CD4-positive, alpha-beta memory T cell (primary cell): ENCODE results near the gene HRH3. TPM values are rescaled to one million over a fixed set of nuclear protein-coding genes. Genes with fewer than 3 reads are reported as not detected.

Source experiments
- CTCF ChIA-PET: fragments of 350-600 bp; sonication (Branson Sonifier 250); formaldehyde crosslinking; loops from one replicate; lab custom pipeline; 2021; ENCODE audit warnings: inconsistent platforms; ENCODE audit not compliant: partially characterized antibody; lab: Charles Lee
- POLR2A ChIA-PET: fragments of 350-600 bp; sonication (Branson Sonifier 250); formaldehyde crosslinking; loops from one replicate; lab custom pipeline; 2021; ENCODE audit not compliant: partially characterized antibody; lab: Charles Lee
- DNase-seq, 5 donors: peaks; one replicate each; pipeline versions ENCODE4 v3.0.0 to v3.0.0-alpha.2; 2020 to 2022; ENCODE audit warnings: mixed read lengths in 1 of 5
- H3K27ac ChIP-seq: one replicate; pipeline ENCODE4 v1.7.0; 2013; ENCODE audit warnings: low read depth, low read length
- H3K27me3 ChIP-seq: 2 replicates; pipeline ENCODE4 v1.7.0; 2013; ENCODE audit warnings: mild to moderate bottlenecking, low read length, moderate library complexity; ENCODE audit not compliant: insufficient read depth
- H3K36me3 ChIP-seq: 2 replicates; pipeline ENCODE4 v1.7.0; 2013; ENCODE audit warnings: mild to moderate bottlenecking, low read length, moderate library complexity; ENCODE audit not compliant: insufficient read depth
- H3K4me1 ChIP-seq: 2 replicates; pipeline ENCODE4 v1.7.0; 2013; ENCODE audit warnings: mild to moderate bottlenecking, low read length, moderate library complexity; ENCODE audit not compliant: insufficient read depth
- H3K4me3 ChIP-seq, 2 donors: one replicate each; pipeline ENCODE4 v1.7.0; 2013; ENCODE audit warnings: low read length in 2 of 2, mild to moderate bottlenecking in 1 of 2
- H3K9me3 ChIP-seq, 2 donors: one replicate each; pipeline ENCODE4 v1.7.0; 2013; ENCODE audit warnings: low read length in 2 of 2, control low read depth in 1 of 2; ENCODE audit not compliant: control insufficient read depth in 1 of 2
- H3K27ac Mint-ChIP-seq, 7 donors: one replicate each; pipeline ENCODE4 v1.8.0; 2020 to 2021; ENCODE audit warnings: mixed read lengths in 7 of 7, mild to moderate bottlenecking in 6 of 7, inconsistent platforms in 3 of 7, moderate library complexity in 3 of 7
- H3K27me3 Mint-ChIP-seq, 2 donors: one replicate each; pipeline ENCODE4 v1.8.0; 2020 to 2021; ENCODE audit warnings: mixed read lengths in 2 of 2
- H3K36me3 Mint-ChIP-seq, 2 donors: one replicate each; pipeline ENCODE4 v1.8.0; 2020 to 2021; ENCODE audit warnings: mixed read lengths in 2 of 2, inconsistent platforms in 1 of 2, mild to moderate bottlenecking in 1 of 2
- H3K4me1 Mint-ChIP-seq, 4 donors: one replicate each; pipeline ENCODE4 v1.8.0; 2020 to 2021; ENCODE audit warnings: mixed read lengths in 4 of 4, mild to moderate bottlenecking in 1 of 4
- H3K4me3 Mint-ChIP-seq, 8 donors: one replicate each; pipeline ENCODE4 v1.8.0; 2020 to 2021; ENCODE audit warnings: mixed read lengths in 8 of 8, mild to moderate bottlenecking in 7 of 8, moderate library complexity in 6 of 8, inconsistent platforms in 3 of 8
- H3K9me3 Mint-ChIP-seq, 8 donors: one replicate each; pipeline ENCODE4 v1.8.0; 2020 to 2021; ENCODE audit warnings: mixed read lengths in 8 of 8, mild to moderate bottlenecking in 5 of 8, inconsistent platforms in 3 of 8, moderate library complexity in 1 of 8
- intact Hi-C: fragments of 100-400 bp; cut with micrococcal nuclease; formaldehyde crosslinking; loops from one replicate; pipeline ENCODE4 v1.15.1; 2023
- polyA plus RNA-seq, 2 donors: library from polyadenylated mRNA; unstranded; fragments of 300-500 nt; fragmentation: Illumina TruSeq; gene quantifications; one replicate each; pipeline ENCODE4 v1.2.3, GENCODE V29; 2021
- total RNA-seq, 2 experiments: library from RNA; stranded (reverse); gene quantifications; one replicate each; pipeline ENCODE4 v1.2.3, GENCODE V29; 2021

Gene HRH3
- total and polyA plus RNA-seq, 4 experiments from 2014 or later = not detected

DNA sequence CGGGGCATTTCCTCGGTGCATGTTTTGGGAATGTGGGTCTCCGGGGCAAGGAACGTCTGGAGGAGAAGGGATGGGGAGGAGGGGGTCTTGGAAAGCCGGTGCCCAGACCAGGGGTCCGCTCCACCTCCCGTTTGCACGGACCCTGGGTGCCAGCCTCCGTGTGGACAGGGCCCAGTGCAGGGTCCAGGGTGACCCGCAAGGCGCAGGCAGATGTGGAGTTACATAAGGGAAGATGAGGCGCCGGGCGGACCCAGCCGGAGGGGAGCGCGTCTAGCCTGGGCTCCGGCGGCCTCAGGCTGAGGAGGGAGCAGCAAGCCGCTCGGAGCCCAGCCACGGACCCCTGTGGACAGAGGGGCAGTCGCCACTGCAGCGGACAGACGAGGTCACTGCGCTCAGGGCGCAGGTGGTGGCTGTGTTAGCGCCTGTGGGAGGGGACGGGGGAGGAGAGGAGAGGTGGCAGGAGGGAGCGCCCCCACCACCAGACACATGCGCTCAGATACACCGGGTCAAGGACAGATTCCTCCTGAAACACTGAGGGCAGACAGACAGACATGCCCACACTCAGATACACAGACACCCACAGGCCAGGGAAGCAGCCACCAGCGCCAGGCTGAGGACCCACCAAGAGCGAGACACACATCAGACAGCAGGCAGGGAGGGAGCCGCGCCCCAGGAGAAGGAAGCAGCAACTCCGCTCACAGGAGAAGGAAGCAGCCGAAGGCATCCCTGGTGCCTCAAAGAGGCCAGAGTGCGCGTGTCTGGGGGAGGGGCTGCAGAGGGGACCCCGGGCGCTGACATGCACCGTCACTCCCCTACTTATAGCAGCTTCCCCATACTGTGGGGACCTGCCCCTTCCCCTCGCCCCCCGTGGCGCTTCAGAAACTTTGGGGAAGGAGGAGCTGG, 839 bp upstream of the HRH3 start:
- H3K9me3 Mint-ChIP-seq = no peaks in the 10 kb centered on the region
- intact Hi-C loops = loop anchor here (1.0 kb wide), 1 partner anchor 17 kb away; the partner anchor contains the start of gene OSBPL2
- H3K4me1 Mint-ChIP-seq = peaks cover 0 to 3% (median under 1%) of the 10 kb centered on the region in 4 donors
- ChIA-PET CTCF (no interaction called here), POLR2A (no interaction called here)
- H3K27ac Mint-ChIP-seq = peak overlapping the region in 1 of 7 donors; percentile 83
- Histone ChIP-seq H3K4me1 (no peaks in the 10 kb centered on the region), H3K36me3 (no peaks in the 10 kb centered on the region), H3K9me3 (no peaks in the 10 kb centered on the region), H3K27me3 (peaks cover 22% of the 10 kb centered on the region), H3K27ac (no peak overlapping the region), H3K4me3 (no peak overlapping the region)
- H3K4me3 Mint-ChIP-seq = peak overlapping the region in 4 of 8 donors; percentile 32 to 72 (median 56)
- H3K27me3 Mint-ChIP-seq = peaks cover 20 to 27% of the 10 kb centered on the region in 2 donors
- DNase-seq = peak in 1 of 5 donors; percentile 17
- H3K36me3 Mint-ChIP-seq = no peaks in the 10 kb centered on the region

DNA sequence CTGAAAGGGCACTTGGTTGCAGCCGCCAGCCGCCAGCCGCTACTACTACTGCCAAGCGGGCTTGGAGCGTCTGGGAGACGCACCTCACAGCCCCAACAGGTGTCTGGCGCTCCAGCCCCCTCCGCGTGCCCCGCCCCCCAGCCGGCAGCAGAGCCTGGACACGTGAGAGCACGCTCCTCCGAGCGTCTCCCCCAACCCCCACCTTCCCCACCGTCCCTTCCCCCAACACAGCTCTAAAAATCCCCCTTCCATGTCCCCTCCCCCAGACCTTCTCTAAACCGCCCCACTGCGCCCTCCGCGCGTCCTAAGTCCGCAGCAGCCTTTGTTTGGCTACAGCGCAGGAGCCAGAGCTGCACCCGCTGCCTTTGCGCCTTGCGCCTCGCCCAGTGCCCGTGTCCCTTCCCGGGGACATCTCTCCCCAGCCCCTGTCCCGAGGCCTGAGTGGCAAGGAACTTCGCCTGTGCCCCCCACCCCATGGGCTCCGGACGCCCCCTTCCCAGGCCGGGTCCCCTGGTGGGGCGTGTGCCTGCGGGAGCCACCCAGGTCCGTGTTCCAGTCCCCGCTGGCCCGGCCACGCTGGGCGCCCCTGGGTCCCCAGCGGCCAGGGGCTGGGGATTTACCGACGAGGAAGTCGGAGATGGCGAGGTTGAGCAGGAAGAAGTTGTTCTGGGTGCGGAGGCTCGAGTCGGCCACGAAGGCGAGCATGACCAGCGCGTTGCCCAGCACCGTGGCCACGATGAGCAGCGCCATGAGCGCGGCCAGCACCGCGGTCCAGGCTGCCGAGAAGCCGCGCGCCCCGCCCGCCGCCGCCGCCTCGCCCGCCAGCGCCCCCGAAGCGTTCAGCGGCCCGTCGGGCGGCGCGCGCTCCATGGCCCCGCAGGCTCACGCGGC, 732 bp downstream of the HRH3 start:
- no peaks in the 10 kb centered on the region for H3K9me3 ChIP-seq
- no peak overlapping the region for H3K27ac Mint-ChIP-seq
- H3K27ac ChIP-seq = no peak overlapping the region
- ChIA-PET CTCF (no interaction called here), POLR2A (no interaction called here)
- H3K9me3 Mint-ChIP-seq = no peaks in the 10 kb centered on the region
- H3K4me3 ChIP-seq = no peak overlapping the region
- peaks cover 22% of the 10 kb centered on the region for H3K27me3 ChIP-seq
- peaks cover 20 to 28% of the 10 kb centered on the region in 2 donors for H3K27me3 Mint-ChIP-seq
- H3K36me3 Mint-ChIP-seq = no peaks in the 10 kb centered on the region
- peak overlapping the region in 6 of 8 donors; percentile 21 to 63 (median 56) for H3K4me3 Mint-ChIP-seq
- no peaks in the 10 kb centered on the region for H3K36me3 ChIP-seq
- peaks cover 0 to 3% (median under 1%) of the 10 kb centered on the region in 4 donors for H3K4me1 Mint-ChIP-seq
- intact Hi-C loops = no loop called here
- no peaks in the 10 kb centered on the region for H3K4me1 ChIP-seq
- peak in 1 of 5 donors; percentile 24 for DNase-seq

DNA sequence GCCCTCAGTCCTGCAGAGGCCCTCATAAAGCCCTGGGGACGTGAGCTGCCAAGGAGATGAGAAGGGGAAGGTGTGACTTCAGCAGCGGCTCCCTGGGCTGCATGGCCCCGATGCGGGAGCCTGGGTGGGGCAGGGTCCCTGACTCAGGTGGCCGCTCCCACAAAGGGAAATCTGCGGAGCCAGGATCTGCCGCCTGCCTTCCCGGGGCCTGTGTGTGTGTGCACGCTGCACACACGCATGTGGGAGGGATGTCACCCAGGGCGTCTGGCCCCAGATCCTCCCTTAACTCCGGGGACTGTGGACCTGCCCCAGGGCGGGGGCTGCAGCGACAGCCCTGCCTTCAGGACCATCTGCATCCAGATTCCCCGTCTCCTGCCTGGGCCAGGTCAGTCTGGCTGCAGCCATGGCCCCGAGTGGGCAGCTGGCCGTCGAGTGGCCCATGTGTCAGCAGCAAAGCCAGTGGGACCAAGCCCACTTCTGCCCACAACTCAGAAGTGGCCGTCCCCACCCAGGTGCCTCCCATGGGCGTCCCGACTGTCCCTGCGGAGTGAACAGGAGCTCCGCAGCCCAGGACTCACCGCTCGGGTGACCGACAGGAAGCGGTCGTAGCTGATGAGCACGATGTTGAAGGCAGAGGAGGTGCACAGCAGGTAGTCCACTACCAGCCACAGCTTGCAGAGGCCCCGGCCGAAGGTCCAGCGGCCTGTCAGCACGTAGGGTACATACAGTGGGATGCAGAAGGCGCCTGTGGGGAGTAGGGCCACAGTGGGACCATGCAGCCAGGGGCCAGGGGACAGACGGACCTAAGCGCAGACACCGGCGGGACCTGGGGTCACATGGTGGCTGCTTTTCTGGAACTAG, 1.9 kb downstream of the HRH3 start:
- no peaks in the 10 kb centered on the region for H3K9me3 ChIP-seq
- DNase-seq = peak in 1 of 5 donors; percentile 38
- H3K4me1 Mint-ChIP-seq = peaks cover 0 to 3% (median under 1%) of the 10 kb centered on the region in 4 donors
- intact Hi-C loops = no loop called here
- no peaks in the 10 kb centered on the region for H3K36me3 ChIP-seq
- peaks cover 22% of the 10 kb centered on the region for H3K27me3 ChIP-seq
- CTCF ChIA-PET = no interaction called here
- no peaks in the 10 kb centered on the region for H3K4me1 ChIP-seq
- peak overlapping the region in 1 of 8 donors; percentile 13 for H3K4me3 Mint-ChIP-seq
- no peaks in the 10 kb centered on the region for H3K36me3 Mint-ChIP-seq
- peaks cover 20 to 25% of the 10 kb centered on the region in 2 donors for H3K27me3 Mint-ChIP-seq
- no peaks in the 10 kb centered on the region for H3K9me3 Mint-ChIP-seq
- no peak overlapping the region for H3K4me3 ChIP-seq
- H3K27ac Mint-ChIP-seq = no peak overlapping the region
- POLR2A ChIA-PET = no interaction called here
- H3K27ac ChIP-seq = no peak overlapping the region

DNA sequence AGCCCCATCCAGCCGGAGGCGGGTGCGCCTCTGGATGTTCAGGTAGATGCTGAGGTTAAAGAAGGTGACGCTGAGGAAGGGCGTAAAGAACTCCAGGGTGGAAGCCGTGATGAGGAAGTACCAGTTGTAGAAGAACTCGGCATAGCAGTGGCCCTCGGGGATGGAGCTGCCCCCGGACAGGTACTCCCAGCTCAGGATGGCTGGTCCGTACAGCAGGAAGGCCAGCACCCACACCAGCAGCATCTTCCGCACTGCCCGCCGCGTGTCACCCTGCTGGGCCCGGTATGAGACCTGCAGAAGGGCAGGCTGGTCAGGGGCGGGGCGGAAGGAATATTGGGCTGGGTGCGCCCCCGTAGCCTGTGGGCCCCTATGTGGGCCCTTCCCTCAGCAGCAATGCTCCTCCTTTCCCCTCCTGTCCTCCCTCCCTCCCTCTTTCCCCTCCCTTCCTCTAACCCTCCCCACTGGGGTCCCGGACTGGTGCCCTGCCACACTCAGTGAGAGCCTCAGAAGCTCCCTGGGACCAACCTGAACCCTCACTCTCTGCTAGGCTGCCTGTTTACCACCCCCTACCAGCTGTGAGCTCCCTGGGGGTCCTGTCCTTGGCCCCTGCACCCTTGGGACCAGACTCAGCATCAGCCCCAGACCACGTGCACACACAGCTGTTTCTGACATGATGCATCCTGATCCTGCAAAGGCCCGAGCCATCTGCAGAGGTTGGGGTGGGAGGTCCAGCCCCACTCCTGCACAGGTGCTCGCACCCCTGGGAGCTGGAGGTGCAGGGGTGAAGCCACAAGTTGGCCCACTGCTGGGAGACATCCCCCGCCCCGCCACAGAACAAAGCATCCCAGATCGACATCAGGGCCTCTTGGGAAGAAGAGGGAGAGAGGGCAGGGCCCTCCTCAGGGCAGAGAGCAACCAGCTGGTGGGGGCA, 3.2 kb downstream of the HRH3 start:
- H3K9me3 Mint-ChIP-seq = no peaks in the 10 kb centered on the region
- no peak overlapping the region for H3K27ac Mint-ChIP-seq
- peaks cover 16 to 24% of the 10 kb centered on the region in 2 donors for H3K27me3 Mint-ChIP-seq
- intact Hi-C loops = no loop called here
- no peak overlapping the region for H3K4me3 ChIP-seq
- CTCF ChIA-PET = no interaction called here
- no peak overlapping the region for H3K4me3 Mint-ChIP-seq
- H3K9me3 ChIP-seq = no peaks in the 10 kb centered on the region
- DNase-seq = peak in 1 of 5 donors; percentile 10
- H3K36me3 ChIP-seq = no peaks in the 10 kb centered on the region
- peaks cover 0 to 3% (median under 1%) of the 10 kb centered on the region in 4 donors for H3K4me1 Mint-ChIP-seq
- peaks cover 20% of the 10 kb centered on the region for H3K27me3 ChIP-seq
- H3K27ac ChIP-seq = no peak overlapping the region
- H3K4me1 ChIP-seq = no peaks in the 10 kb centered on the region
- POLR2A ChIA-PET = no interaction called here
- H3K36me3 Mint-ChIP-seq = no peaks in the 10 kb centered on the region

DNA sequence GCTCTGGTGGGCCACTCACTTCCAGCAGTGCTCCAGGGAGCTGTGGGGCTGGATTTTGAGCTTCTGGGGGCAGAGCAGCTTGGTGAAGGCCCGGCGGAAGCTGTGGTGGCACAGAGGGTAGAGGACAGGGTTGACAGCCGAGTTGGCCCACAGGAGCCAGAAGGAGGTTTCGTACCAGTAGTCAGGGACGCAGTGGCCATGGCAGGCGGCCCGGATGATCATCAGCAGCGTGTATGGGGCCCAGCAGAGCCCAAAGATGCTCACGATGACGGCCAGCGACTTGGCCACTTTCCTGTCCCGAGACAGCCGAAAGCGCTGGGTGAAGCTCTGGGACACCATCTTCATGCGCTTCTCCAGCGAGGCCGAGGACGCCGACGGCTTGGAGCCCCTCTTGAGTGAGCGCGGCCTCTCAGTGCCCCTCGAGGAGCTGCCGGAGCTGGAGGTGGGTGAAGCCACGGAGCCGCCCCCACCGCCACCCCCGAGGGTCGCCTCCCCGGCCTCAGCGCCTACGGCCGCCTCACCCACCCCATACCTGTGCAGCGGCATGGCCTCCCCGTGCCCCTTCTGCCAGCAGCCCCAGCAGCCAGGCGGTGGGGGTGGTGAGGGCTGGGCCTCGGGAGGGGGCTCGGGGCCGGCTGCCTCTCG, 4.0 kb downstream of the HRH3 start:
- Mint-ChIP-seq H3K36me3 (no peaks in the 10 kb centered on the region), H3K27ac (no peak overlapping the region), H3K4me1 (peaks cover 0 to 3% (median under 1%) of the 10 kb centered on the region in 4 donors), H3K9me3 (no peaks in the 10 kb centered on the region), H3K4me3 (peak overlapping the region in 1 of 8 donors; percentile 35), H3K27me3 (peaks cover 9 to 21% of the 10 kb centered on the region in 2 donors)
- peaks cover 13% of the 10 kb centered on the region for H3K27me3 ChIP-seq
- DNase-seq = peak in 1 of 5 donors; percentile 11
- no peak overlapping the region for H3K4me3 ChIP-seq
- CTCF ChIA-PET = no interaction called here
- H3K36me3 ChIP-seq = no peaks in the 10 kb centered on the region
- POLR2A ChIA-PET = no interaction called here
- no peak overlapping the region for H3K27ac ChIP-seq
- H3K4me1 ChIP-seq = no peaks in the 10 kb centered on the region
- intact Hi-C loops = no loop called here
- H3K9me3 ChIP-seq = no peaks in the 10 kb centered on the region
